HG03175 (cell line): ENCODE data around the gene H2AZ2.
A peak's percentile ranks its signal among the peaks of the same experiment; 100 is the strongest.
"Not testable (repeated sequence)": the region's sequence is repeated elsewhere in the genome, so short reads cannot be mapped to it uniquely, and the experiment has no call there.

Experiments used
- ATAC-seq: cut with Tn5 transposase; IDR thresholded peaks from one replicate; pipeline ENCODE4 v1.9.1; 2021; ENCODE audit warnings: mild to moderate bottlenecking, moderate library complexity; ENCODE audit not compliant: unreplicated experiment

The H2AZ2 gene

GRCh38 chr7:44871918-44872317 lies 24.0 kb upstream of the H2AZ2 start:
- ATAC-seq, result not testable (repeated sequence)

- not testable (repeated sequence) for ATAC-seq
Observed at GRCh38 chr7:44870780-44871179, 22.9 kb upstream of the H2AZ2 start.

GRCh38 chr7:44870336-44870735 lies 22.4 kb upstream of the H2AZ2 start:
- not testable (repeated sequence) for ATAC-seq

- ATAC-seq, result no peak
Observed at GRCh38 chr7:44867073-44867995, 19.4 kb upstream of the H2AZ2 start.

GRCh38 chr7:44861949-44862348 lies 14.1 kb upstream of the H2AZ2 start:
- not testable (repeated sequence) for ATAC-seq

- no peak for ATAC-seq
Observed at GRCh38 chr7:44858161-44858560, 10.3 kb upstream of the H2AZ2 start.

- ATAC-seq, result no peak
Observed at GRCh38 chr7:44854644-44855364, 6.9 kb upstream of the H2AZ2 start.

GRCh38 chr7:44853391-44853790 lies 5.5 kb upstream of the H2AZ2 start:
- ATAC-seq, result no peak

- ATAC-seq, result no peak
Observed at GRCh38 chr7:44852590-44852989, 4.7 kb upstream of the H2AZ2 start.

GRCh38 chr7:44849885-44850544 lies 2.1 kb upstream of the H2AZ2 start:
- ATAC-seq, result no peak

GRCh38 chr7:44849259-44849884 lies 1.5 kb upstream of the H2AZ2 start:
- no peak for ATAC-seq

- ATAC-seq, result peak; percentile 69
Observed at GRCh38 chr7:44847509-44847919, 373 bp downstream of the H2AZ2 start.

GRCh38 chr7:44846816-44847508 lies 925 bp downstream of the H2AZ2 start:
- no peak for ATAC-seq

GRCh38 chr7:44846390-44846789 lies 1.5 kb downstream of the H2AZ2 start:
- ATAC-seq, result not testable (repeated sequence)

- no peak for ATAC-seq
Observed at GRCh38 chr7:44845451-44845850, 2.4 kb downstream of the H2AZ2 start.

GRCh38 chr7:44843440-44843839 lies 4.4 kb downstream of the H2AZ2 start:
- ATAC-seq, result not testable (repeated sequence)

- ATAC-seq, result not testable (repeated sequence)
Observed at GRCh38 chr7:44842675-44843074, 5.2 kb downstream of the H2AZ2 start.

GRCh38 chr7:44838751-44839150 lies 9.1 kb downstream of the H2AZ2 start:
- no peak for ATAC-seq

- ATAC-seq, result no peak
Observed at GRCh38 chr7:44827567-44827966, 20.3 kb downstream of the H2AZ2 start.

- ATAC-seq, result no peak
Observed at GRCh38 chr7:44824894-44825526, 22.9 kb downstream of the H2AZ2 start.
